GM12891 (cell line): Measurements from ENCODE around the gene TRPC4.

Experiments used
- DNase-seq: peaks from one replicate; pipeline ENCODE4 v3.0.0; 2011; ENCODE audit warnings: low spot score; ENCODE audit not compliant: insufficient read length
- FAIRE-seq: peaks from 2 replicates; lab custom pipeline; 2011; peaks lifted over from hg19 to GRCh38; lab: Jason Lieb, UNC
- PAX5 ChIP-seq: IDR thresholded peaks from 2 replicates; pipeline ENCODE4 v1.6.1; 2011; ENCODE audit warnings: low read length, moderate library complexity, mild to moderate bottlenecking; ENCODE audit not compliant: insufficient read depth, severe bottlenecking
- POLR2A ChIP-seq: IDR thresholded peaks from 2 replicates; pipeline ENCODE4 v1.6.1; 2011; ENCODE audit warnings: low read depth, low read length, control low read depth
- POLR2AphosphoS5 ChIP-seq: IDR thresholded peaks from 2 replicates; pipeline ENCODE4 v1.6.1; 2011; ENCODE audit warnings: low read depth, low read length, control low read depth
- POU2F2 ChIP-seq: IDR thresholded peaks from 2 replicates; pipeline ENCODE4 v1.6.1; 2011; ENCODE audit warnings: low read depth, mild to moderate bottlenecking, control low read depth, low read length, moderate library complexity
- SPI1 ChIP-seq: IDR thresholded peaks from 2 replicates; pipeline ENCODE4 v1.6.1; 2011; ENCODE audit warnings: low read depth, low read length, control low read depth
- TAF1 ChIP-seq: IDR thresholded peaks from 2 replicates; pipeline ENCODE4 v1.6.1; 2011; ENCODE audit warnings: low read depth, low read length, control low read depth

Gene TRPC4

DNA sequence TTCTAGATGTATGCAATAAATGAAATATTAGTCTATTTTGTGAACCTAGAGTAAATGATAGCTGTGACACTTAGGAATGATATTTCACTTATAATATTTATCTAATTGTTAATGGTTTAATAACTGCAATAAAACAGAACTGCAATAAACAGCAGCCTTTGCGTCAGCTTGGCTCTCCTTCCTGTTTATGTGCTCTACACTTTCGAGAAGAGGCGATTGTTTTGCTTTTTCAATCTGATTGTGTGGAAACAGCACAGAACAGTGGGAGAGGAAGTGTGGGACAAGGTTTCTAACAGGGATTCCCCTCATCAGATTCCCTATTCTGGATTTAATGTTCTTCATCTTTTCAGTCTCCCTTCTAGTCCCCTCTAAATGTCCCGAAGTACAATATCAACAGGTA, 17.3 kb upstream of the TRPC4 start:
- no peak for TF ChIP-seq POLR2AphosphoS5
- TF ChIP-seq SPI1, result no peak
- no peak for TF ChIP-seq POLR2A
- TF ChIP-seq PAX5, result no peak
- TF ChIP-seq POU2F2, result no peak
- no peak for TF ChIP-seq TAF1
- FAIRE-seq (no peak), DNase-seq (no peak)

DNA sequence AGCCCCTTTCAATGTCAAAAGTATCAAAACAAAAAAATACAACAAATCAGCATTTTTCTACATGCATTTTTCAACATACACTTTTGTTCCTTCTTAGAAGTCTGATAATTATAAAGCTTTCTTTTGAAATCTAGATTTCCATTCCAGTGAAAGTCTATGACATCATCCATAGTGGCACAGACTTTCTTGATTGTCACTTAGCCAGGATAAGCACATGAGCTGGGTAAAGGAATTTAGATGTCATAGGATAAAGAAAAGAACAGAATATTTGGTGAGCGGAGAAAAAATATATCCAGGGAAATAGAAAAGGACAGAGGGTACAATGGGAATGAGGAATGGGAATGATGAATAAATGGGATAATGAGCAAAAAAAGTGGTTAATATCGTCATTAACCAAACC, 15.1 kb upstream of the TRPC4 start:
- FAIRE-seq (no peak), DNase-seq (no peak)
- TF ChIP-seq POU2F2 (no peak), POLR2A (no peak), SPI1 (no peak), PAX5 (no peak), POLR2AphosphoS5 (no peak), TAF1 (no peak)

DNA sequence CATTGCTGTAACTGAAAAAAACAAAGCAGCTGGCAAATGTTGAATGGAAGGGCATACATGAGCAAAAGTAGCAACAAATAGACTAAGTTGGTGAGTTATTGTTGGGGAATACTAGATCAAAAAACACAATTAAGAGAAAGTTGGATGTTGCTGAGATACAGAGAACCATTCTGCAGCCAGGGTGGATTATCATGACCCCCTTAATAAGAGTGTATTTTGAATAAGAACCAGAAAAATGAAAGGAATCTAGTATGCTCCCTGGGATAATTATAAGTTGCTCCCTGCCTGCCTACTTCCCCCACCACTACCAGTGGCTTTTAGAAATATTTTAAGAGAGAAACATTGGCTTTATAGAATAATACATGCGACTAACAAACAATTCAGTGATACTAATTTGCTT, 14.5 kb upstream of the TRPC4 start:
- no peak for DNase-seq
- no peak for FAIRE-seq
- TF ChIP-seq POU2F2 (no peak), POLR2AphosphoS5 (no peak), SPI1 (no peak), TAF1 (no peak), POLR2A (no peak), PAX5 (no peak)

DNA sequence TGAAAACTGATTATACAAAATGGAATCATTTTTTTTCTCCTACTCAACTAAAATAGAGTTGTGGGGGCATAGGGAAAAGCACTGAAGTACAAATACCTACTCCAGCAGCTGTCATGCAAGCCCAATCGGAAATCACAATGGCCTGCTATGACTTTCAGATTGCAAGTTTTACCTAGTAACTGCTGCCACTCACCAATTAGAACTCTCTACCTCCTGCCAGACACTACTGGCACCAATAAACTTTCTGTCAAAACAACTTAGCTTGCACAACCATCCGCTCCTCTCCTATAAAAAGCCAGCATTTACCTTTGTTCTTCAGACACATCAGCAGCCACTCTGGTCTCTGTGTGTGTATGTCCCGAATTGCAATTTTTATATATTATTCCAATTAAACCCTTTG, 9.3 kb upstream of the TRPC4 start:
- FAIRE-seq, result no peak
- no peak for TF ChIP-seq POLR2A
- no peak for TF ChIP-seq SPI1
- no peak for TF ChIP-seq POLR2AphosphoS5
- TF ChIP-seq PAX5, result no peak
- no peak for TF ChIP-seq POU2F2
- no peak for TF ChIP-seq TAF1

DNA sequence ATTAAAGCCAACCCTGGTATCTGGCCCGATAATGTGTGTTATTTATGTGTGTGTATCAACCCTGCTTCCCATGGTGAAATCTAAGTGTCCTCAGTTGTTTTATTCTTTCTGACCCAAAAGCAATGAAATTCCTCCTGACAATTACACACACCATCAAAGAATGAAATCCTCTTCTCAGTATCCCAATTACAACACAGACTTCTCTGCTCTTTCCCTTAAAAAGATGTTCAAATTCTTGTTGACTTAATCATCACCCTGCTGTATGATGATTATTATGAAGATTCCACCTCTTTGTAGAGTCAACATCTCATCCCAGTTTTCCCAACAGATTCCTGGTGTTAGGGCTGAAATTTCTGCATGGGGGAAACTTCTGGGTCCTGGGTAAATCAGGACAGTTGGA, 8.9 kb upstream of the TRPC4 start:
- TF ChIP-seq POLR2A, result no peak
- no peak for TF ChIP-seq PAX5
- FAIRE-seq, result no peak
- DNase-seq, result no peak

More for the DNA sequence above, 9.3 kb upstream of the TRPC4 start:
- no peak for DNase-seq

DNA sequence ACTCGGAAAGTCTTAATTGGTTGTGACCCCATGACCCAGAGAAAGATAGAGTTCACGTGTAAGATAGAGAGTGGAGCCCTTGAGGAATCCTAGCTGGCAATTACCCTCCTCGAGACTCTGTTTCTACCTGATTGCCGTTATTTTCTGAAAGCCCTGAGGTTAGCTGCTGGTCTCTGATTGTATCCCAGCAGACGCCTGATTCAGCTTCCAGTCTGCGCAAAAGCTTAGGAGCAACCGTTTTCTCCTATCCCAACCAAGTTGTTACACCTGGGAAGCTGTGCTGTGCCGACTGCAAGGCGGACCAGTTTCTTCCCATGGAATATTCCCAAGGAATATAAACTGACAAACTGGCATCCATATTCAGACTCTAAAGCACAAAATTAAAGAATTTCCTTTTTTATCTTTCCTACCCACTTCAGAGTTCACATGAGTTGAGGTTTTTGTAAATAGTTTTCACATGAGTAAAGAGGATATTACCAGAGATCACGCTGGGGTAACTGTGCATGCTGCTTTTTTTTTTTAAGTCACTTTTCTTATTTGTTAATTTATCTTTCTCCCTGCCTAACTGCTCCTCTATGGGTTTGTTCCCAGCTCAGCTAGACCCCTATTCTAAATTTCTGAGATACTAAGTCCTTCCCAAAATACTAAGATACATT, 1.5 kb upstream of the TRPC4 start:
- FAIRE-seq, result no peak
- no peak for TF ChIP-seq POLR2AphosphoS5
- no peak for TF ChIP-seq POU2F2
- no peak for TF ChIP-seq PAX5
- TF ChIP-seq TAF1, result no peak
- no peak for TF ChIP-seq POLR2A
- no peak for TF ChIP-seq SPI1
- no peak for DNase-seq

DNA sequence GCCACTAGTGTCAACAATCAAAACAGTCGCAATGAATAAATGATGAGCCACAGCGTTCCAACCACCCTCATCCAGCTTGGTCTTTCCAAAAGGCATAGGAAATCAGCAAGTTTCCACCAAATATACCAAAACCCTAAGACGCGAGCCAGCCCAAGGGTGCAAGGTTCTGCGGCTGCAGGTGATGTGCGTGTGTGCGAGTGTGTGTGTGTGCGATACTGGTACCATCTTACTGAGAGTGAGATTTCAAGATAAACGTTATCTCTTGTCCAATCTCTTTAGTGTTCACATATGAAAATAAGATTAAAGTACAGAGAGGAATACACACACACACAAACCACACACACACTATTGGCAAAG, 895 bp upstream of the TRPC4 start:
- no peak for TF ChIP-seq PAX5
- no peak for TF ChIP-seq TAF1
- TF ChIP-seq POU2F2, result no peak
- no peak for TF ChIP-seq POLR2A
- no peak for TF ChIP-seq POLR2AphosphoS5
- TF ChIP-seq SPI1, result no peak
- FAIRE-seq, result no peak
- no peak for DNase-seq

DNA sequence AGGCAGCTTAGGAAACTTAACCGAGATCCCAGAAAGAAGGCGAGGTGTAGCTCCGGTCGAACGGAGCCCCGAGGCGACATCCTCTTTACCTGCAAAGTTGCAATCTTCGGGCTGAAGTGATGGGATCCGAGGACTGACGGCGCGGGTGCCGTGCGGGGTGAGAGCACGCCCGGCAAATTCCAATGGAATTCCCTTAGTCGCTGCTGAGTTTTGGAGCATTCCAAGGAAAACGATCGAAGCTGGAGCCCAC, 141 bp downstream of the TRPC4 start:
- TF ChIP-seq POLR2AphosphoS5, result no peak
- no peak for TF ChIP-seq PAX5
- TF ChIP-seq POLR2A, result no peak
- TF ChIP-seq POU2F2, result no peak
- TF ChIP-seq TAF1, result no peak
- TF ChIP-seq SPI1, result no peak
- FAIRE-seq (no peak), DNase-seq (no peak)

DNA sequence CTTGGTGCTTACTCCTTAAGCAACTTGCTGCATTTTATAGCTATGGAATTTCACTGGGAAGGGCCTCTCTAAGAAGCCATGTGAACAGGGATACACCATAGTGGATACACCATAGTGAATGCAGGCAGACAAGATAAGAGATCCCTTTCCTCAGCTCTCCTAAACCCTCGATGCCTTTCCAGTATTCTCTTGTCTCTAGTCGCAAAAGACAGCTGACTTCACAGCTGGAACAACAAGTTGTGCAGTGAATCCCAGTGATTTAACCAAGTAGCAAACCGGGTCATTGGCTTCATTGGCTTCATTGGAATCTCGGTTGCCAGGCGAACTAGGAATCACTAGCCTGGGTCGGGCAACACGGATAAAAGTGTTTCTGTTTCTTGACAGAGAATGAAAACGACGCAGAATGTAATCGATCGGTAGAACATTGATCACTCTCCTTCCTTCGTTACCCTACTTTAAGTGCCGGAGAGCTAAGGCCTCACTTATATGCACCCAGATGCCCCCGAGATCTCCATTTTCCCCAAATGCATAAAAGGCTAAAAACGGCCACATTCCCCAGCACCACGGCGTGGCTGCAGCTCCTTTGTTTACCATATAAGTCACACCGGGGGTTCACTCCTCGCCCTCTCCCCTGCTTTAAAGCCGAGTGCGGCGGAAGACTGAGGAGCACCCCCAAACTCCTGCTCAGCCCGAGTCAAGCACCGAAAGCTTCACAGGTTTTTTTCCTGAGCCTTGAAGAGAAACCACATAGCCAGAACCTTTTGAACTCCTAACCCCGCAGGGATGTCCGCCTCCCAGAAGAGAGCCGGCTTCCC, 674 bp downstream of the TRPC4 start:
- TF ChIP-seq TAF1, result no peak
- TF ChIP-seq SPI1, result no peak
- TF ChIP-seq POLR2AphosphoS5, result no peak
- no peak for TF ChIP-seq PAX5
- no peak for TF ChIP-seq POLR2A
- no peak for TF ChIP-seq POU2F2
- no peak for DNase-seq
- FAIRE-seq, result no peak

DNA sequence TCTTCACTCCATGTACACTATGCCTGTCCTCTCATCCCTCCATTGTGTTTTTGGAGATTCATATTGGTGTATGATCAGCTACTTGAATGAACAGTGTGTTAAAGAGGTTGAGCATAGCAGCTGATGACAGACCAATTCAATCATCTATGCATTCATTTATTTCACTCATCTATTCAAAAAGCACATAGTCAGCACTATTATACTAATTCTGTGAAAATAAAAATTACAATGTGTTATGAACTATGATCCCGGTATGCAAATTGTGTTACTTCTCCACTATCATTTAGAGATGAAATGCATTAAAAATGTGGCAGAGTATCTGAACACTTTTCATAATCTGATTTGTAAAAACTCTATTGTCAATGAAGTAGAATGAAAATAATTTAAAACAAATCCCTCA, 5.9 kb downstream of the TRPC4 start:
- TF ChIP-seq POLR2AphosphoS5 (no peak), TAF1 (no peak), SPI1 (no peak), PAX5 (no peak), POU2F2 (no peak), POLR2A (no peak)
- no peak for FAIRE-seq
- DNase-seq, result no peak
